H1 (cell line): ENCODE data around the gene TUG1. TPM values are rescaled to one million over a fixed set of nuclear protein-coding genes. Genes with fewer than 3 reads are reported as not detected.

Experiments used
- CBX5 ChIP-seq: fragments of 300-800, 300-1000 bp; sonication (generic); IDR thresholded peaks from 2 replicates; pipeline ENCODE4 v1.7.1; 2016; ENCODE audit warnings: antibody characterized with exemption, low read length, low read depth
- CHD7 ChIP-seq: fragments of 300-600 bp; sonication (generic); IDR thresholded peaks from 2 replicates; pipeline ENCODE4 v1.7.1; 2012; ENCODE audit warnings: low read length, moderate library complexity, mild to moderate bottlenecking, inconsistent platforms; ENCODE audit not compliant: insufficient replicate concordance
- GTF2F1 ChIP-seq: IDR thresholded peaks from 2 replicates; pipeline ENCODE4 v1.6.1; 2012; ENCODE audit warnings: low read depth, low read length, improper control_type of control experiment, borderline replicate concordance
- JUND ChIP-seq: IDR thresholded peaks from 2 replicates; pipeline ENCODE4 v1.6.1; 2011; ENCODE audit warnings: mild to moderate bottlenecking, improper control_type of control experiment, low read length
- RAD21 ChIP-seq, 2 experiments: IDR thresholded peaks in 1 of 2; conservative IDR thresholded peaks in 1 of 2; 2 replicates each; pipeline ENCODE4 v1.6.1; 2011; ENCODE audit warnings: low read depth in 2 of 2, low read length in 2 of 2, improper control_type of control experiment in 1 of 2, inconsistent platforms in 1 of 2, mild to moderate bottlenecking in 1 of 2, moderate library complexity in 1 of 2
- RBBP5 ChIP-seq: IDR thresholded peaks from 2 replicates; pipeline ENCODE4 v1.7.1; 2012; ENCODE audit warnings: low read depth, mild to moderate bottlenecking, inconsistent platforms, low read length, moderate library complexity, borderline replicate concordance
- RFX5 ChIP-seq: IDR thresholded peaks from 2 replicates; pipeline ENCODE4 v1.6.1; 2011; ENCODE audit warnings: low read depth, low read length, improper control_type of control experiment, borderline replicate concordance
- ZNF274 ChIP-seq: IDR thresholded peaks from 2 replicates; pipeline ENCODE4 v1.7.0; 2012; ENCODE audit warnings: low read length, borderline replicate concordance; ENCODE audit errors: extremely low read depth
- polyA plus RNA-seq, 7 experiments: library from polyadenylated mRNA; depleted of rRNA in 3 of 7; stranded (reverse) in 5 of 7; unstranded in 2 of 7; fragments of >200 nt in 5 of 7; fragments of 200-250 nt in 2 of 7; gene quantifications; 1 replicate in 5 of 7; 2 replicates in 1 of 7; 4 replicates in 1 of 7; pipeline versions ENCODE4 v1.2.1 to v1.2.3, GENCODE V29; 2011 to 2013; ENCODE audit warnings: missing spikeins in 2 of 7, mixed read lengths in 2 of 7
- total RNA-seq: library from RNA; stranded (reverse); fragmentation: NEBNext Ultra II Directional; extraction: Animal tissue kit (Norgen Biotek cat#: 25700); gene quantifications from 2 replicates; pipeline ENCODE4 v1.2.1, GENCODE V29; 2021

The TUG1 gene
- total and polyA plus RNA-seq, 2 of the 8 experiments (the other 6 are each of a cell fraction or from before 2014, with no cell fraction given) = 119 to 129 TPM

- TF ChIP-seq CHD7 = no peak
- no peak for TF ChIP-seq CBX5
- no peak for TF ChIP-seq ZNF274
- TF ChIP-seq GTF2F1 = no peak
- TF ChIP-seq RFX5 = no peak
- no peak for TF ChIP-seq RAD21 (IDR thresholded peaks at IDR 0.05 in 1 of 2, conservative IDR thresholded peaks at IDR 0.05 in 1 of 2; ENCODE audit: low read depth in 2 of 2, low read length in 2 of 2)
- no peak for TF ChIP-seq JUND
- no peak for TF ChIP-seq RBBP5
These were observed 20.1 kb upstream of the TUG1 start (continued) for GRCh38 chr22:30948930-30949342.
